Brain microvascular endothelial cell (primary cell): ENCODE data around the gene STX1A.

Source experiments
- DNase-seq: peaks from one replicate; pipeline ENCODE4 v3.0.0-alpha.2; 2020
- H3K27ac ChIP-seq: fragments of 250-450 bp; sonication (Bioruptor Pico); 2 replicates; pipeline ENCODE4 v1.5.1; 2020; ENCODE audit warnings: mild to moderate bottlenecking, moderate library complexity
- H3K27me3 ChIP-seq: fragments of 250-450 bp; sonication (Bioruptor Pico); replicated peaks from 2 replicates; pipeline ENCODE4 v1.5.1; 2020; ENCODE audit warnings: mild to moderate bottlenecking
- H3K36me3 ChIP-seq: fragments of 250-450 bp; sonication (Bioruptor Pico); replicated peaks from 2 replicates; pipeline ENCODE4 v1.5.1; 2020; ENCODE audit warnings: mild to moderate bottlenecking
- H3K4me3 ChIP-seq: 2 replicates; pipeline ENCODE4 v1.5.1; 2011; ENCODE audit warnings: low read depth, mild to moderate bottlenecking, control low read depth, low read length, moderate library complexity
- CTCF ChIP-seq: IDR thresholded peaks from 2 replicates; pipeline ENCODE4 v1.5.1; 2011; ENCODE audit warnings: low read depth, mild to moderate bottlenecking, moderate library complexity, low read length, control low read depth, inconsistent platforms; ENCODE audit errors: missing control alignments
- in situ Hi-C: cut with HindIII; loops from 2 replicates; pipeline ENCODE4 v1.10.0; 2017; ENCODE audit warnings: low sequenced_read_pairs, low pct_ligation_motif_present

Gene STX1A

GRCh38 chr7:73706126-73707044 lies 13.1 kb downstream of the STX1A start:
- in situ Hi-C loops: no loop called here
- DNase-seq: peak; percentile 52
- H3K36me3 ChIP-seq: peaks cover 84% of the 10 kb centered on the region
- no peak for TF ChIP-seq CTCF
- H3K4me3 ChIP-seq: no peak overlapping the region
- no peaks in the 10 kb centered on the region for H3K27me3 ChIP-seq
- peak overlapping the region; percentile 75 for H3K27ac ChIP-seq

- H3K27ac ChIP-seq: peak overlapping the region; percentile 75
- peaks cover 86% of the 10 kb centered on the region for H3K36me3 ChIP-seq
- no peak for TF ChIP-seq CTCF
- no peak overlapping the region for H3K4me3 ChIP-seq
- no peaks in the 10 kb centered on the region for H3K27me3 ChIP-seq
- no peak for DNase-seq
- in situ Hi-C loops: no loop called here
Measured at GRCh38 chr7:73705551-73705920, 13.9 kb downstream of the STX1A start.

GRCh38 chr7:73704640-73705550 lies 14.6 kb downstream of the STX1A start:
- peak; percentile 85 for DNase-seq
- in situ Hi-C loops: no loop called here
- H3K36me3 ChIP-seq: peaks cover 88% of the 10 kb centered on the region
- no peak for TF ChIP-seq CTCF
- H3K4me3 ChIP-seq: no peak overlapping the region
- peak overlapping the region; percentile 75 for H3K27ac ChIP-seq
- no peaks in the 10 kb centered on the region for H3K27me3 ChIP-seq

GRCh38 chr7:73703757-73704639 lies 15.5 kb downstream of the STX1A start:
- in situ Hi-C loops: no loop called here
- H3K36me3 ChIP-seq: peaks cover 90% of the 10 kb centered on the region
- peak; percentile 60 for DNase-seq

More at GRCh38 chr7:73703757-73704639, 15.5 kb downstream of the STX1A start:
- Histone ChIP-seq H3K4me3 (no peak overlapping the region), H3K27me3 (no peaks in the 10 kb centered on the region), H3K27ac (peak overlapping the region; percentile 75)
- no peak for TF ChIP-seq CTCF
